Vagina (tissue), 2 donors: ENCODE data around the gene FHL2. TPM values are rescaled to one million over a fixed set of nuclear protein-coding genes. Genes with fewer than 3 reads are reported as not detected.

Experiments used
- DNase-seq, 2 donors: peaks; one replicate each; pipeline ENCODE4 v3.0.0-alpha.2; 2017; ENCODE audit errors: extremely low spot score in 2 of 2
- H3K27ac ChIP-seq: fragments of 200-600 bp; sonication (generic); one replicate; pipeline ENCODE4 v1.5.1; 2019
- H3K27me3 ChIP-seq: fragments of 200-600 bp; sonication (generic); one replicate; pipeline ENCODE4 v1.5.1; 2019
- H3K36me3 ChIP-seq, 2 donors: fragments of 200-600 bp; sonication (generic); one replicate each; pipeline ENCODE4 v1.5.1; 2017 to 2019
- H3K4me1 ChIP-seq: fragments of 200-600 bp; sonication (generic); one replicate; pipeline ENCODE4 v1.5.1; 2019
- H3K4me3 ChIP-seq, 2 donors: fragments of 200-600 bp; sonication (generic); 1 replicate in 1 of 2; 2 replicates in 1 of 2; pipeline ENCODE4 v1.5.1; 2016 to 2019
- H3K9me3 ChIP-seq: fragments of 200-600 bp; sonication (generic); one replicate; pipeline ENCODE4 v1.5.1; 2019
- CTCF ChIP-seq, 3 experiments: fragments of 450-650 bp in 2 of 3; fragments of 200-600 bp in 1 of 3; sonication (generic) in 1 of 3; IDR thresholded peaks; one replicate each; pipeline ENCODE4 v1.5.1; 2017 to 2019; ENCODE audit warnings: antibody characterized with exemption in 3 of 3, mild to moderate bottlenecking in 2 of 3, moderate library complexity in 2 of 3
- POLR2A ChIP-seq, 2 donors: fragments of 450-650 bp; IDR thresholded peaks; one replicate each; pipeline ENCODE4 v1.6.1; 2017; ENCODE audit warnings: antibody characterized with exemption in 2 of 2, mild to moderate bottlenecking in 2 of 2, moderate library complexity in 2 of 2
- POLR2AphosphoS5 ChIP-seq, 2 donors: sonication (generic); formaldehyde crosslinking; IDR thresholded peaks; one replicate each; pipeline ENCODE4 v1.9.0; 2017; ENCODE audit warnings: antibody characterized with exemption in 2 of 2, mild to moderate bottlenecking in 2 of 2, low read depth in 1 of 2; ENCODE audit not compliant: insufficient read depth in 1 of 2
- intact Hi-C: fragments of 100-400 bp; cut with DNase I; formaldehyde crosslinking; loops from one replicate; pipeline ENCODE4 v1.15.1; 2023
- total RNA-seq: library from RNA; depleted of rRNA; stranded (reverse); fragments of >200 nt; gene quantifications from one replicate; pipeline ENCODE4 v1.2.3, GENCODE V29; 2016

FHL2 gene
- total RNA-seq, 1 donor from 2014 or later, result 62.1 TPM

GRCh38 chr2:105443617-105444598 lies 45.1 kb upstream of the FHL2 start:
- H3K9me3 ChIP-seq, result no peaks in the 10 kb centered on the region
- no peak overlapping the region for H3K4me3 ChIP-seq
- TF ChIP-seq POLR2AphosphoS5 (IDR thresholded peaks at IDR 0.05; ENCODE audit: insufficient read depth in 1 of 2, low read depth in 1 of 2), result no peak
- no peak for TF ChIP-seq POLR2A (IDR thresholded peaks at IDR 0.05)
- TF ChIP-seq CTCF (IDR thresholded peaks at IDR 0.05), result no peak
- intact Hi-C loops, result no loop called here
- H3K27me3 ChIP-seq, result no peaks in the 10 kb centered on the region
- H3K27ac ChIP-seq, result no peak overlapping the region
- no peak for DNase-seq
- no peaks in the 10 kb centered on the region for H3K4me1 ChIP-seq
- no peaks in the 10 kb centered on the region for H3K36me3 ChIP-seq

GRCh38 chr2:105442721-105443120 lies 43.9 kb upstream of the FHL2 start:
- no peak for TF ChIP-seq POLR2AphosphoS5 (IDR thresholded peaks at IDR 0.05; ENCODE audit: insufficient read depth in 1 of 2, low read depth in 1 of 2)
- TF ChIP-seq CTCF (IDR thresholded peaks at IDR 0.05), result no peak
- no peak for TF ChIP-seq POLR2A (IDR thresholded peaks at IDR 0.05)
- Histone ChIP-seq H3K36me3 (no peaks in the 10 kb centered on the region), H3K4me3 (no peak overlapping the region), H3K27ac (no peak overlapping the region), H3K9me3 (no peaks in the 10 kb centered on the region), H3K4me1 (no peaks in the 10 kb centered on the region), H3K27me3 (no peaks in the 10 kb centered on the region)
- intact Hi-C loops, result no loop called here
- DNase-seq, result no peak

- Histone ChIP-seq H3K4me3 (no peak overlapping the region), H3K4me1 (no peaks in the 10 kb centered on the region), H3K9me3 (no peaks in the 10 kb centered on the region), H3K36me3 (no peaks in the 10 kb centered on the region), H3K27ac (no peak overlapping the region), H3K27me3 (no peaks in the 10 kb centered on the region)
- intact Hi-C loops, result no loop called here
- TF ChIP-seq CTCF (IDR thresholded peaks at IDR 0.05), result no peak
- no peak for TF ChIP-seq POLR2A (IDR thresholded peaks at IDR 0.05)
- no peak for TF ChIP-seq POLR2AphosphoS5 (IDR thresholded peaks at IDR 0.05; ENCODE audit: insufficient read depth in 1 of 2, low read depth in 1 of 2)
- DNase-seq, result no peak
Observed at GRCh38 chr2:105442056-105442455, 43.2 kb upstream of the FHL2 start.

GRCh38 chr2:105439141-105439540 lies 40.3 kb upstream of the FHL2 start:
- no peaks in the 10 kb centered on the region for H3K9me3 ChIP-seq
- H3K36me3 ChIP-seq, result no peaks in the 10 kb centered on the region
- H3K4me1 ChIP-seq, result no peaks in the 10 kb centered on the region
- no peaks in the 10 kb centered on the region for H3K27me3 ChIP-seq
- H3K4me3 ChIP-seq, result no peak overlapping the region
- no peak for TF ChIP-seq POLR2A (IDR thresholded peaks at IDR 0.05)
- TF ChIP-seq CTCF (IDR thresholded peaks at IDR 0.05), result no peak
- TF ChIP-seq POLR2AphosphoS5 (IDR thresholded peaks at IDR 0.05; ENCODE audit: insufficient read depth in 1 of 2, low read depth in 1 of 2), result no peak
- intact Hi-C loops, result no loop called here
- no peak overlapping the region for H3K27ac ChIP-seq
- DNase-seq, result no peak
